Limb (tissue), 2 donors: ENCODE data around the gene ADPRM.
"Not testable (repeated sequence)": the region's sequence is repeated elsewhere in the genome, so short reads cannot be mapped to it uniquely, and the experiment has no call there.

Source experiments
- DNase-seq, 2 donors: peaks; one replicate each; pipeline ENCODE4 v3.0.0-alpha.2; 2016; ENCODE audit errors: extremely low spot score in 2 of 2

The ADPRM gene

GRCh38 chr17:10699856-10700255 lies 2.5 kb downstream of the ADPRM start:
- no peak for DNase-seq

- DNase-seq = no peak
Measured at GRCh38 chr17:10702574-10702973, 5.2 kb downstream of the ADPRM start.

- no peak for DNase-seq
Measured at GRCh38 chr17:10705727-10706126, 8.3 kb downstream of the ADPRM start.

- no peak for DNase-seq
Measured at GRCh38 chr17:10713318-10713717, 15.9 kb downstream of the ADPRM start.

GRCh38 chr17:10716218-10716617 lies 18.8 kb downstream of the ADPRM start:
- no peak for DNase-seq

GRCh38 chr17:10718547-10718946 lies 21.2 kb downstream of the ADPRM start:
- DNase-seq = no peak

GRCh38 chr17:10724546-10725195 lies 27.3 kb downstream of the ADPRM start:
- DNase-seq = no peak

- DNase-seq = no peak
Measured at GRCh38 chr17:10725262-10725661, 27.9 kb downstream of the ADPRM start.

GRCh38 chr17:10726196-10726595 lies 28.8 kb downstream of the ADPRM start:
- DNase-seq = no peak

- DNase-seq = no peak
Measured at GRCh38 chr17:10727192-10727591, 29.8 kb downstream of the ADPRM start.

GRCh38 chr17:10728331-10728892 lies 31.0 kb downstream of the ADPRM start:
- DNase-seq = no peak

- DNase-seq = peak; percentile 73 to 88
Measured at GRCh38 chr17:10729334-10730193, 32.2 kb downstream of the ADPRM start, which contains the start of gene TMEM220. Gene TMEM220, minus strand, starts transcription at chr17:10730023. Its CDS starts 172 bp downstream, at chr17:10729851.

- DNase-seq = not testable (repeated sequence)
Measured at GRCh38 chr17:10730247-10730646, 32.9 kb downstream of the ADPRM start.

GRCh38 chr17:10731408-10731879 lies 34.0 kb downstream of the ADPRM start:
- DNase-seq = no peak

GRCh38 chr17:10732121-10732520 lies 34.7 kb downstream of the ADPRM start:
- not testable (repeated sequence) for DNase-seq

GRCh38 chr17:10733666-10734065 lies 36.3 kb downstream of the ADPRM start:
- no peak for DNase-seq

- no peak for DNase-seq
Measured at GRCh38 chr17:10735251-10735650, 37.9 kb downstream of the ADPRM start.

- DNase-seq = no peak
Measured at GRCh38 chr17:10735821-10736220, 38.4 kb downstream of the ADPRM start.

GRCh38 chr17:10737168-10737622 lies 39.8 kb downstream of the ADPRM start:
- peak; percentile 59 to 75 for DNase-seq

GRCh38 chr17:10737736-10738135 lies 40.3 kb downstream of the ADPRM start:
- DNase-seq = no peak

- DNase-seq = no peak
Measured at GRCh38 chr17:10738521-10739258, 41.3 kb downstream of the ADPRM start.
